ENCODE results near the gene CACNB1. TPM values are rescaled to one million over a fixed set of nuclear protein-coding genes. Genes with fewer than 3 reads are reported as not detected.

The CACNB1 gene
- total RNA-seq, 1 donor from 2014 or later: 13.8 TPM

DNA sequence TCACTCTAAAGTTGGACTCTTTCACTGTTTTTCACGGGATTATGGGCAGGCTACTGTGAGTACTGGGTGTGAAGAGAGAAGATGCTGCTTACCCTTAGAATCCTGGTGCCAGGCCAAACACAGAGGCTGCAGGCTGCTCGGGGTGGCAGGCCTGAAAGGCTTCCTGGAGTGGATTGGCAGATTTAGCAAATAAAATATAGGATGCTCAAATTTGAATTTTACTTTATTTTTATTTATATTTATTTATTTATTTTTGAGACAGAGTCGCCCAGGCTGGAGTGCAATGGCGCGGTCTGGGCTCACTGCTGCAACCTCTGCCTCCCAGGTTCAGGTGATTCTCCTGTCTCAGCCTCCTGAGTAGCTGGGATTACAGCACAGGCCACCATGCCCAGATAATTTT lies 43.2 kb upstream of the CACNB1 start:
- no peak overlapping the region for H3K4me3 Mint-ChIP-seq (ENCODE audit: low read depth)
- no peaks in the 10 kb centered on the region for H3K36me3 Mint-ChIP-seq (ENCODE audit: insufficient read depth)
- DNase-seq (ENCODE audit: low spot score, unreplicated experiment): no peak
- H3K27me3 Mint-ChIP-seq: peaks cover 44% of the 10 kb centered on the region
- TF ChIP-seq, protein P1, sequence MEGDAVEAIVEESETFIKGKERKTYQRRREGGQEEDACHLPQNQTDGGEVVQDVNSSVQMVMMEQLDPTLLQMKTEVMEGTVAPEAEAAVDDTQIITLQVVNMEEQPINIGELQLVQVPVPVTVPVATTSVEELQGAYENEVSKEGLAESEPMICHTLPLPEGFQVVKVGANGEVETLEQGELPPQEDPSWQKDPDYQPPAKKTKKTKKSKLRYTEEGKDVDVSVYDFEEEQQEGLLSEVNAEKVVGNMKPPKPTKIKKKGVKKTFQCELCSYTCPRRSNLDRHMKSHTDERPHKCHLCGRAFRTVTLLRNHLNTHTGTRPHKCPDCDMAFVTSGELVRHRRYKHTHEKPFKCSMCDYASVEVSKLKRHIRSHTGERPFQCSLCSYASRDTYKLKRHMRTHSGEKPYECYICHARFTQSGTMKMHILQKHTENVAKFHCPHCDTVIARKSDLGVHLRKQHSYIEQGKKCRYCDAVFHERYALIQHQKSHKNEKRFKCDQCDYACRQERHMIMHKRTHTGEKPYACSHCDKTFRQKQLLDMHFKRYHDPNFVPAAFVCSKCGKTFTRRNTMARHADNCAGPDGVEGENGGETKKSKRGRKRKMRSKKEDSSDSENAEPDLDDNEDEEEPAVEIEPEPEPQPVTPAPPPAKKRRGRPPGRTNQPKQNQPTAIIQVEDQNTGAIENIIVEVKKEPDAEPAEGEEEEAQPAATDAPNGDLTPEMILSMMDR (IDR thresholded peaks at IDR 0.05; ENCODE audit: unreplicated experiment): no peak
- H3K27ac Mint-ChIP-seq: no peak overlapping the region
- no peaks in the 10 kb centered on the region for H3K9me3 Mint-ChIP-seq (ENCODE audit: low read depth)
- H3K4me1 Mint-ChIP-seq (ENCODE audit: low read depth): peaks cover 1% of the 10 kb centered on the region

DNA sequence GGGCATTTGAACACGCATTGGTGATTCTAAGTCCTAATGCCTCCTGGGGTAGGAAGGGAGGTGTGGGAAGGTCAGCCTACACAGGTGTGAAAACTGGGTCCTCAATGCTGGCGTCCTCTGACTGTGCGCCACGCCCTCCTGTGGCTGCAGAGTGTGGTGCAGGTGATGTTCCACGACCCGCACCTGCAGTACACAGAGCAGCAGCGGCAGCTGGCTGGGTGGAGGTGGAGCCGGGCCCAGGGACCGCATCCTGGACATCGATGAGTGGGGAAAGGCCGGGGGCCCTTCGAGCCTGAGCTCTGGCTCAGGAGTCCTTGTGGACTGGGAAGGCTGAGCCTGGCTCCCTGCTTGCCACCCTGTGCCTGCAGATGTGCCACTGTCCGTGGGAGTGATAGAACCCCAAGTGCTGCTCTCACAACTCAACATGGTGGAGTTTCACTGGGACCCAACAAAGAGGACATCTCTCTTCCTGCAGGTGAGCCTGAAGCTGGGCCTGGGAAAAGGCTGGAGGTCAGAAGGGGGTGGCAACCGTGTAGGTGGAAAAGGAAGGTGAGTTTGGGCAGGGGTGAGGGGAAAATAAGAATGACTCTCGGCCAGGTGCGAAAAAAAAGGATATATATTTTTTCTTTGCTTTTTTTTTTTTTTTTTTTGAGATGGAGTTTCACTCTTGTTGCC lies 42.3 kb upstream of the CACNB1 start:
- no peak overlapping the region for H3K4me3 Mint-ChIP-seq (ENCODE audit: low read depth)
- H3K27ac Mint-ChIP-seq: no peak overlapping the region
- H3K27me3 Mint-ChIP-seq: peaks cover 46% of the 10 kb centered on the region
- no peaks in the 10 kb centered on the region for H3K36me3 Mint-ChIP-seq (ENCODE audit: insufficient read depth)
- DNase-seq (ENCODE audit: low spot score, unreplicated experiment): peak; percentile 63
- TF ChIP-seq, protein P1 (IDR thresholded peaks at IDR 0.05; ENCODE audit: unreplicated experiment): peak; percentile 70
- peaks cover 1% of the 10 kb centered on the region for H3K4me1 Mint-ChIP-seq (ENCODE audit: low read depth)
- no peaks in the 10 kb centered on the region for H3K9me3 Mint-ChIP-seq (ENCODE audit: low read depth)

DNA sequence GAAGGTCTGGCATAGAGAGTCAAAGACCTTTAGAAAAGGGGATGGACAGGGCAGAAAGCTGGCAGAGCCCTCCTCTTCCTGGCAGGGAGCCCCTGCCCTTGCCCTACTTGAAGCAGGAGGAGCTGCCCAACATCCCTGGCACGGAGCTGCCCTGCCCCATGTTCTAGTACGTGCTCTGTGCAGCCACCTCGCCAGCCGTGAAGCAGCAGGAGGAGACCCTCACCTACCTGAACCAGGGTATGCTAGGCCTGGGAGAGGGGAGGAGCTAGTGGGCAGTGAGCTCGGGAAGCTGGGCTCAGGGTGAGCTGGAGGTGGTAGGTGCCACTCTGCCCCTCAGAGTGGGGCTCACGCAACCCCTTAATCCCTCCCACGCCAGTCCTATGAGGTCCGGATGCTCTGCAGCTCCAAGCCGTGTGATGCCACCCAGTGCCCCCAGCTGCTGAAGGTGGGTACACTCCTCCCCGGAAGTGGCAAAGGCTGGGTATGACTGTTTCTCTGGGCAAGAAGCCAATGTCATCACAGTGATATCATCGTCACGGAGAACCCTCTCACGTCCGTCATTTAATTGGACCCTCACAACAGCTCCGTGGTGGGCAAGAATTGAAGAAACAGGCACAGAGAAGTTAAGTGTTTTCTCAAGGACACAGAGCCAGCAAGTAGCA lies 41.0 kb upstream of the CACNB1 start:
- Mint-ChIP-seq H3K4me1 (ENCODE audit: low read depth) (no peaks in the 10 kb centered on the region), H3K4me3 (ENCODE audit: low read depth) (no peak overlapping the region), H3K36me3 (ENCODE audit: insufficient read depth) (no peaks in the 10 kb centered on the region), H3K27ac (no peak overlapping the region), H3K27me3 (peaks cover 35% of the 10 kb centered on the region), H3K9me3 (ENCODE audit: low read depth) (no peaks in the 10 kb centered on the region)
- DNase-seq (ENCODE audit: low spot score, unreplicated experiment): no peak
- TF ChIP-seq, protein P1 (IDR thresholded peaks at IDR 0.05; ENCODE audit: unreplicated experiment): no peak

DNA sequence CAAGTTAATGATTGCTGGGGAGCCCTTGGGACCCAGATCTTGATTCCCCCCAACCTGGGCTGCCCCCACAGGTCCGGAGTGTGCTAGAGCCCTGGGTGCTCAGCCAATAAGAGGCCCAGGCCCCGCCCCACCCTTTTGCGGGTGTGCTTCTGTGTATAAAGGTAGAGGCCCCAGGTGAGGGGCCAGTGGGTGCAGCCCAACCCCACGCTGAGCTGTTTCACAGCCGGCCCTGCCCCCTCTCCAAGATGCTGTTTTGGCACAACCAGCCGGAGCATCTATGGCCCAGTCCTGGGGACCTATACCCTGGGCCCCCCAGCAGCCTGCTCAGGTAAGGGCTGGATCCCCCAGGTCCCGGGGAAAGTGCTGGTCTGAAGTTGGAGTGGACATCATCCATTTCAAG lies 40.1 kb upstream of the CACNB1 start:
- Mint-ChIP-seq H3K27ac (no peak overlapping the region), H3K36me3 (ENCODE audit: insufficient read depth) (no peaks in the 10 kb centered on the region), H3K9me3 (ENCODE audit: low read depth) (no peaks in the 10 kb centered on the region), H3K27me3 (peaks cover 32% of the 10 kb centered on the region), H3K4me1 (ENCODE audit: low read depth) (no peaks in the 10 kb centered on the region), H3K4me3 (ENCODE audit: low read depth) (no peak overlapping the region)
- DNase-seq (ENCODE audit: low spot score, unreplicated experiment): no peak
- TF ChIP-seq, protein P1 (IDR thresholded peaks at IDR 0.05; ENCODE audit: unreplicated experiment): no peak

DNA sequence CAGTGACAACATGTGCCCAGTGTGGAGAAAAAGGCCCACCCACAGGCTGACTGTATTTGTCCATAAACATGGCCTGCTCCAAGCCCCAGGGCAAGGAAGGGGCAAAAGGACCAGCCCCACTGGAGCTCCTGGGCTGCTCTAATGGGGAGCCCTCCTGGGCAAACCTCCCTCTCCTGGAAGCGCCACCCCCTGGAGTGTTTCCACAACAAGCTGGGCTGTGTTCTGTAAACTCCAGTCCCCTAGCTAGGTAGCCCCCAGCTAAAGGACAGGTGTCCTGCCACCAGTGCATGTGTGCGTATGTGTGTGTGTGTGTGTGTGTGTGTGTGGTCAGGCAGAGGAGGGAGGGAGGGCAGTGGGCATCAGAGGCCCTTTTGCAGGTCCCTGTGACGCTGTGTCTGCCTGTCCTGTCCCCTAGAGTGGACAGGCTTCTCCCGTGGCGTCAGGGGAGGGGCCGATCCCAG lies 39.5 kb upstream of the CACNB1 start:
- Mint-ChIP-seq H3K36me3 (ENCODE audit: insufficient read depth) (no peaks in the 10 kb centered on the region), H3K9me3 (ENCODE audit: low read depth) (no peaks in the 10 kb centered on the region), H3K4me1 (ENCODE audit: low read depth) (no peaks in the 10 kb centered on the region), H3K4me3 (ENCODE audit: low read depth) (no peak overlapping the region), H3K27me3 (peaks cover 35% of the 10 kb centered on the region), H3K27ac (no peak overlapping the region)
- no peak for DNase-seq (ENCODE audit: low spot score, unreplicated experiment)
- TF ChIP-seq, protein P1 (IDR thresholded peaks at IDR 0.05; ENCODE audit: unreplicated experiment): no peak
